Psoas muscle (tissue), 8 donors: ENCODE results near the gene TBC1D5. TPM values are rescaled to one million over a fixed set of nuclear protein-coding genes. Genes with fewer than 3 reads are reported as not detected.

ENCODE experiments used
- ATAC-seq, 4 donors: fragments of 200-7000 bp; cut with Tn5 transposase; one replicate each; pipeline ENCODE4 v1.9.1; 2020; ENCODE audit warnings: moderate library complexity in 3 of 4, mild to moderate bottlenecking in 2 of 4
- DNase-seq, 2 donors: peaks; one replicate each; pipeline ENCODE4 v3.0.0-alpha.2; 2020
- H3K27ac ChIP-seq: fragments of 200-600 bp; one replicate; pipeline ENCODE4 v1.8.0; 2022
- H3K27me3 ChIP-seq, 3 donors: fragments of 200-600 bp in 1 of 3; one replicate each; pipeline versions ENCODE4 v1.6.1 to v1.8.0; 2013 to 2022; ENCODE audit warnings: low read length in 2 of 3, mild to moderate bottlenecking in 2 of 3, moderate library complexity in 1 of 3; ENCODE audit not compliant: insufficient read depth in 3 of 3
- H3K36me3 ChIP-seq, 2 donors: fragments of 200-600 bp in 1 of 2; one replicate each; pipeline versions ENCODE4 v1.6.1 to v1.8.0; 2013 to 2022; ENCODE audit warnings: low read depth in 1 of 2, mild to moderate bottlenecking in 1 of 2, moderate library complexity in 1 of 2; ENCODE audit not compliant: insufficient read depth in 1 of 2
- H3K4me1 ChIP-seq: fragments of 200-600 bp; one replicate; pipeline ENCODE4 v1.8.0; 2022
- H3K4me3 ChIP-seq: fragments of 200-600 bp; one replicate; pipeline ENCODE4 v1.8.0; 2022; ENCODE audit warnings: mild to moderate bottlenecking
- H3K9me3 ChIP-seq: fragments of 200-600 bp; one replicate; pipeline ENCODE4 v1.8.0; 2022
- WGBS, 3 donors: extraction: QIAGEN DNeasy Blood & Tissue Kit; methylation state at CpG; one replicate each; pipeline versions ENCODE4 v1.1.6 to v1.1.7; 2013; 5-methylcytosine and 5-hydroxymethylcytosine counted together
- intact Hi-C, 2 donors: fragments of 100-400 bp; cut with DNase I; formaldehyde crosslinking; loops; one replicate each; pipeline versions ENCODE4 v1.11.0 to v1.14.2; 2022
- polyA plus RNA-seq, 3 donors: library from polyadenylated mRNA; stranded (reverse); fragments of 200-250 nt; gene quantifications; one replicate each; pipeline ENCODE4 v1.2.3, GENCODE V29; 2013
- total RNA-seq, 4 donors: library from RNA; stranded (reverse); fragmentation: NEBNext Ultra II Directional in 2 of 4; extraction: Animal tissue kit (Norgen Biotek cat#: 25700) in 2 of 4; gene quantifications; one replicate each; pipeline versions ENCODE4 v1.2.1 to v1.2.4, GENCODE V29; 2021 to 2023
- TF ChIP-seq, protein P1 (sequence below): fragments of 200-600 bp; IDR thresholded peaks from one replicate; pipeline ENCODE4 v1.8.0; 2022; ENCODE audit warnings: antibody characterized with exemption
- donor health status: healthy with polysubstance abuse.
- donor health status: DM: no; HTN: no; CAD: no; lungs with moderate emphysema.
- donor health status: Bipolar disorder and iron deficiency.
- donor health status: healthy.
- donor health status: DM: yes; HTN: yes; CAD: no.
- donor health status: DM: no; HTN: no; CAD: no.
- donor health status: DM: no; HTN: no; CAD: no.
- donor health status: DM: yes; HTN: yes; CAD: no.

TBC1D5 gene
- total and polyA plus RNA-seq, 7 donors: 4.3 to 20.4 (median 13.3) TPM

DNA sequence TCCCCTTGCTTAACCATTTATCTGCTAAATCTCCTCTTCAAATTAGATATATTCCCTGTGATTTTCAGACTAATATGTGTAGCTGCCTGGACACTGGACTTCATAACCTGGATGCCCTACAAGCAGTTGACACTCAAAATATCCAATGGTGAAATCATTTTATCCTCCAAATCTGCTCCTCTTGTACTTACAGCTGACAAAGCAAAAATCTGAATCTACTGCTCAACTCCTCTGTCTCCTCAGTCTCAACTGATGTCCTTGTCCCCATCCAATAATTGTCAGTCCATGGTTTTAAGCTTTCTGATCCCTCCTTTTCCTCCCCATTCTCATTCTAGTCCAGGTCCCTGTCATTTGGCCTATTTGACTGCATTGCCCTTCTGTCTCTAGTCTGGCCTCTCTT lies 411.8 kb downstream of the TBC1D5 start:
- Histone ChIP-seq H3K27me3 (no peaks in the 10 kb centered on the region), H3K4me1 (no peaks in the 10 kb centered on the region), H3K36me3 (peaks cover 0 to 3% of the 10 kb centered on the region in 2 donors), H3K9me3 (no peaks in the 10 kb centered on the region), H3K4me3 (no peak overlapping the region), H3K27ac (no peak overlapping the region)
- DNase-seq (no peak), ATAC-seq (no peak)
- TF ChIP-seq, protein P1, sequence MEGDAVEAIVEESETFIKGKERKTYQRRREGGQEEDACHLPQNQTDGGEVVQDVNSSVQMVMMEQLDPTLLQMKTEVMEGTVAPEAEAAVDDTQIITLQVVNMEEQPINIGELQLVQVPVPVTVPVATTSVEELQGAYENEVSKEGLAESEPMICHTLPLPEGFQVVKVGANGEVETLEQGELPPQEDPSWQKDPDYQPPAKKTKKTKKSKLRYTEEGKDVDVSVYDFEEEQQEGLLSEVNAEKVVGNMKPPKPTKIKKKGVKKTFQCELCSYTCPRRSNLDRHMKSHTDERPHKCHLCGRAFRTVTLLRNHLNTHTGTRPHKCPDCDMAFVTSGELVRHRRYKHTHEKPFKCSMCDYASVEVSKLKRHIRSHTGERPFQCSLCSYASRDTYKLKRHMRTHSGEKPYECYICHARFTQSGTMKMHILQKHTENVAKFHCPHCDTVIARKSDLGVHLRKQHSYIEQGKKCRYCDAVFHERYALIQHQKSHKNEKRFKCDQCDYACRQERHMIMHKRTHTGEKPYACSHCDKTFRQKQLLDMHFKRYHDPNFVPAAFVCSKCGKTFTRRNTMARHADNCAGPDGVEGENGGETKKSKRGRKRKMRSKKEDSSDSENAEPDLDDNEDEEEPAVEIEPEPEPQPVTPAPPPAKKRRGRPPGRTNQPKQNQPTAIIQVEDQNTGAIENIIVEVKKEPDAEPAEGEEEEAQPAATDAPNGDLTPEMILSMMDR: no peak
- intact Hi-C loops: no loop called here

DNA sequence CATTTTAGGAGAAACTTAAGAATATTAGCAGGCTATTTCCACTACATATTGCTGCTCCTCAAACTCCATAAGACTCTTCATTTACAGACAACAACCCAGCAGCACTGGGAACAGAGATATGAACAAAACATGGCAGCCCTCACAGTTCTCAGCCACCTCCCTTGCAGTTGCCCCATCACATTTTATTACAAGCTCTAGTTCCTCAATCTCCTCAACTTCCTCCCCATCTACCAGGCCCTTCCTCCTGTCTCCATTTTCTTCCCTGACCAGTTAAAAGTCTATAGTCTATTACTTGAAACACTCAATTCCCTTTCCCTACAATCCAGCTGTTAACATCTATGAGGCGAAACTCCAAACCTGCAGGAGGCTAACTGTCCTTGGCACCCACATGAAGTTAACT lies 412.5 kb downstream of the TBC1D5 start:
- no peaks in the 10 kb centered on the region for H3K9me3 ChIP-seq

DNA sequence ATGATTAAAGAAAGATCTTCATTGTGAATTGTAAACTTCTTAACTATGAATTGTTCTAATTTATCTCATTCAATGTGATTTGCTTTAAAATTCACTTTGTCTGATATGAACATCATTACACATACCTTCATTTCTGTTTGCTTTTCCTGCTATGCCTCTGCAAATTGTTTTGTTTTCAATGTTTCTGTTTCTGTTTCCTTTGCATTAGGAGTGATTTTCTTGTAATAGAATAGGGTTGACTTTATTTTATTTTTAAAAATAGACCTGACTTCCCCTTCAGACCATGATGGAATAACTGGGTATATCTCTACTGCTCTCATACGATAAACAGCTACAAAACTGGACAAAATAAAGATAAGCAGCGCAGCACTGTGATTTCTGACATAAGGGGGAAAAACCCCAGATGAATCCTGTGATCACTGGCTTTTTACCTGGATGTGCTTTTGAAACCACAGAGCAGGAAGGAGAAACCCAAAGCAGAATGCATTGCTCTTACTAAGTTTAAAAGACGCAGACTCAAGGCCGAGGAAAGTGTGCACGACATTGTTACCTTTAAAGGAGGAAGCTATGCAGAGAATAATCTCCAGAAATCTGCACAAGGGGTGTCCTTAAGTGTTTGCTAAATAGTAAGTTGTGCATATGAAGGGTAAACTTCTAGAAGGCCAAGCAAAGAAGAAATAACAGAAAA lies 420.2 kb downstream of the TBC1D5 start:
- intact Hi-C loops: loop anchor here in 1 of 2 donors (10.0 kb wide), 1 partner anchor 73 kb away; no protein-coding TSS in a partner anchor
- no peaks in the 10 kb centered on the region for H3K36me3 ChIP-seq
- no peak for DNase-seq
- H3K27ac ChIP-seq: no peak overlapping the region
- 81 to 87% (median 85%) methylated on average over 5 of the region's 5 CpGs for WGBS, 3 donors
- H3K9me3 ChIP-seq: no peaks in the 10 kb centered on the region
- ATAC-seq: no peak
- TF ChIP-seq, protein P1: no peak
- no peak overlapping the region for H3K4me3 ChIP-seq
- H3K27me3 ChIP-seq: no peaks in the 10 kb centered on the region
- no peaks in the 10 kb centered on the region for H3K4me1 ChIP-seq

More for the DNA sequence above, 412.5 kb downstream of the TBC1D5 start:
- ATAC-seq (no peak), DNase-seq (no peak)
- TF ChIP-seq, protein P1: no peak
- Histone ChIP-seq H3K27ac (no peak overlapping the region), H3K4me3 (no peak overlapping the region), H3K36me3 (peaks cover 0 to 3% of the 10 kb centered on the region in 2 donors), H3K27me3 (no peaks in the 10 kb centered on the region), H3K4me1 (no peaks in the 10 kb centered on the region)
- 96 to 100% (median 100%) methylated on average over 1 of the region's 1 CpG for WGBS, 3 donors
- intact Hi-C loops: loop anchor here in 1 of 2 donors (10.0 kb wide), 1 partner anchor 65 kb away; no protein-coding TSS in a partner anchor

DNA sequence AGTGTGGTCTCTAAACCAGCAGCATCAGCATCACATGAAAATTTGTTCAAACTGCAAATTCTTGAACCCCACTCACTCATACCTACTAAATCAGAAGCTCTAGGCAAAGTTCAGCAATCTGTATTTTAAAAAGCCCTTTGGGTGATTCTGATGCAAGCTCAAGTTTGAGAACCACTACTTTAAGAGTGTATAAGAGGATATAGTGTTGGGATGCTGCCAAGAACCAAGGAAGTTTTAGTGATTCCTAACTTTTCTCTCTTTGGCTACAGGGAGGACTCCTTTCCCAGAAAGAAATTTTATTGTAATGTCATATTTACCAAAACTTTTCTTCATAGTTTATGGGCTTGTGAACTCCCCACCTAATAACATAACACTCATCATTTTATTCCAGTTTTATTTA lies 422.2 kb downstream of the TBC1D5 start:
- Histone ChIP-seq H3K27me3 (no peaks in the 10 kb centered on the region), H3K36me3 (no peaks in the 10 kb centered on the region), H3K4me1 (no peaks in the 10 kb centered on the region), H3K27ac (no peak overlapping the region), H3K9me3 (no peaks in the 10 kb centered on the region), H3K4me3 (no peak overlapping the region)
- no peak for ATAC-seq
- no peak for DNase-seq
- TF ChIP-seq, protein P1: no peak
- intact Hi-C loops: loop anchor here in 1 of 2 donors (10.0 kb wide), 1 partner anchor 75 kb away; no protein-coding TSS in a partner anchor

DNA sequence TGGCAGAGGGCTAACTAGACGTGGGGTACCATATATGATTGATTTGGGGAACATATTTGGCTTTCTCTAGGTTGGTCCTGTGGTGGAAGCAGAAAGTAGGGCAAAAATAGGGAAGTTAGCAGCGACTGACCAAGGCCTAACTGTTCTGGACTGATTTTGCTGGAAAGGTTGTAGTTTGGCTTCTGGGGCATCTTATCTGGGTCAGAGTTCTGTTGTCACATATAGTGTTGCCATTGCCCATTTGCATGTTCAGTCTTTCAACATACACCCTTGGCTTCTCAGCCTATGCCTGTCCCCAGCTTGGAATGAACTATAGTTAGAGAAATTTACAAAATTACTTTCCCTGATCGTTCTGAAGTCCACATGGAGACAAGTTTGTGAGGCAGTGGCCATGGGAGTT lies 426.5 kb downstream of the TBC1D5 start:
- H3K9me3 ChIP-seq: no peaks in the 10 kb centered on the region
- DNase-seq (no peak), ATAC-seq (no peak)
- intact Hi-C loops: no loop called here
- TF ChIP-seq, protein P1: no peak
- H3K27ac ChIP-seq: no peak overlapping the region
- 90 to 96% (median 91%) methylated on average over 3 of the region's 3 CpGs for WGBS, 3 donors
- no peaks in the 10 kb centered on the region for H3K36me3 ChIP-seq
- no peaks in the 10 kb centered on the region for H3K27me3 ChIP-seq
- no peak overlapping the region for H3K4me3 ChIP-seq
- peaks cover 13% of the 10 kb centered on the region for H3K4me1 ChIP-seq
